ENCODE data around the gene SSTR3.

DNA sequence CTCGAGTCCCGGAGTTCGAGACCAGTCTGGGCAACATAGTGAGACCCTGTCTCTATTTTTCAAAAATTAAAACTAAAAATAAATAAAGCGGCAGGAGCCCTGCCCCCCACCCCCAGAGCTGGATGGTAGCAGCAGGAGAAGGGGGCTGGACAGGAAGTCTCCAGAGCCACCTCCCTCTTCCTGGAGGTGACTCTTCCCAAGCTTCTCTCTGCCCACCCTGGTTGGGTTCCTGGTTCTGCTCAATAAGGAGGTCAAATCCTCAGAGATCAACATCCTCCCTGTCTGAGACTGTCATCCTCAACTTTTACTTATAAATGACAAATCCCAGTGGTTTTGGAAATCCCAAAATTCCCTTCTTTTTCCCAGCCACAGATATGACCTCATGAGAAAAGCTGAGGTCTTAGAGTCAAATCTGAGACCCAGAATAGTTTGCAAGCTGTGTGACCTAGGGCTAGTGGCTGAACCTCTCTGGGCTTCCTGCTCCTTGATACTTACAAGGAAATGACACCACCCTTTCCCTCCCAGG lies 25.2 kb downstream of the SSTR3 start:
- no peak for TF ChIP-seq ZFP30 (CRISPR knock-in tag; IDR thresholded peaks at IDR 0.05)
- no peak for TF ChIP-seq ZNF70 (CRISPR knock-in tag; IDR thresholded peaks at IDR 0.05)
- TF ChIP-seq ZNF8 (CRISPR knock-in tag; IDR thresholded peaks at IDR 0.05), result no peak
- TF ChIP-seq, protein P1, sequence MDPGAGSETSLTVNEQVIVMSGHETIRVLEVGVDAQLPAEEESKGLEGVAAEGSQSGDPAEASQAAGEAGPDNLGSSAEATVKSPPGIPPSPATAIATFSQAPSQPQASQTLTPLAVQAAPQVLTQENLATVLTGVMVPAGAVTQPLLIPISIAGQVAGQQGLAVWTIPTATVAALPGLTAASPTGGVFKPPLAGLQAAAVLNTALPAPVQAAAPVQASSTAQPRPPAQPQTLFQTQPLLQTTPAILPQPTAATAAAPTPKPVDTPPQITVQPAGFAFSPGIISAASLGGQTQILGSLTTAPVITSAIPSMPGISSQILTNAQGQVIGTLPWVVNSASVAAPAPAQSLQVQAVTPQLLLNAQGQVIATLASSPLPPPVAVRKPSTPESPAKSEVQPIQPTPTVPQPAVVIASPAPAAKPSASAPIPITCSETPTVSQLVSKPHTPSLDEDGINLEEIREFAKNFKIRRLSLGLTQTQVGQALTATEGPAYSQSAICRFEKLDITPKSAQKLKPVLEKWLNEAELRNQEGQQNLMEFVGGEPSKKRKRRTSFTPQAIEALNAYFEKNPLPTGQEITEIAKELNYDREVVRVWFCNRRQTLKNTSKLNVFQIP (CRISPR knock-in tag; IDR thresholded peaks at IDR 0.05; ENCODE audit: borderline replicate concordance, low read depth), result no peak
- TF ChIP-seq SNAI2 (CRISPR knock-in tag; IDR thresholded peaks at IDR 0.05), result no peak
- no peak for TF ChIP-seq ESRRG (CRISPR knock-in tag; IDR thresholded peaks at IDR 0.05)
- no peak for TF ChIP-seq ZC3H10 (CRISPR knock-in tag; IDR thresholded peaks at IDR 0.05)
- TF ChIP-seq, protein P2, sequence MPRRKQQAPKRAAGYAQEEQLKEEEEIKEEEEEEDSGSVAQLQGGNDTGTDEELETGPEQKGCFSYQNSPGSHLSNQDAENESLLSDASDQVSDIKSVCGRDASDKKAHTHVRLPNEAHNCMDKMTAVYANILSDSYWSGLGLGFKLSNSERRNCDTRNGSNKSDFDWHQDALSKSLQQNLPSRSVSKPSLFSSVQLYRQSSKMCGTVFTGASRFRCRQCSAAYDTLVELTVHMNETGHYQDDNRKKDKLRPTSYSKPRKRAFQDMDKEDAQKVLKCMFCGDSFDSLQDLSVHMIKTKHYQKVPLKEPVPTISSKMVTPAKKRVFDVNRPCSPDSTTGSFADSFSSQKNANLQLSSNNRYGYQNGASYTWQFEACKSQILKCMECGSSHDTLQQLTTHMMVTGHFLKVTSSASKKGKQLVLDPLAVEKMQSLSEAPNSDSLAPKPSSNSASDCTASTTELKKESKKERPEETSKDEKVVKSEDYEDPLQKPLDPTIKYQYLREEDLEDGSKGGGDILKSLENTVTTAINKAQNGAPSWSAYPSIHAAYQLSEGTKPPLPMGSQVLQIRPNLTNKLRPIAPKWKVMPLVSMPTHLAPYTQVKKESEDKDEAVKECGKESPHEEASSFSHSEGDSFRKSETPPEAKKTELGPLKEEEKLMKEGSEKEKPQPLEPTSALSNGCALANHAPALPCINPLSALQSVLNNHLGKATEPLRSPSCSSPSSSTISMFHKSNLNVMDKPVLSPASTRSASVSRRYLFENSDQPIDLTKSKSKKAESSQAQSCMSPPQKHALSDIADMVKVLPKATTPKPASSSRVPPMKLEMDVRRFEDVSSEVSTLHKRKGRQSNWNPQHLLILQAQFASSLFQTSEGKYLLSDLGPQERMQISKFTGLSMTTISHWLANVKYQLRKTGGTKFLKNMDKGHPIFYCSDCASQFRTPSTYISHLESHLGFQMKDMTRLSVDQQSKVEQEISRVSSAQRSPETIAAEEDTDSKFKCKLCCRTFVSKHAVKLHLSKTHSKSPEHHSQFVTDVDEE (CRISPR knock-in tag; IDR thresholded peaks at IDR 0.05), result no peak
- TF ChIP-seq, protein P3, sequence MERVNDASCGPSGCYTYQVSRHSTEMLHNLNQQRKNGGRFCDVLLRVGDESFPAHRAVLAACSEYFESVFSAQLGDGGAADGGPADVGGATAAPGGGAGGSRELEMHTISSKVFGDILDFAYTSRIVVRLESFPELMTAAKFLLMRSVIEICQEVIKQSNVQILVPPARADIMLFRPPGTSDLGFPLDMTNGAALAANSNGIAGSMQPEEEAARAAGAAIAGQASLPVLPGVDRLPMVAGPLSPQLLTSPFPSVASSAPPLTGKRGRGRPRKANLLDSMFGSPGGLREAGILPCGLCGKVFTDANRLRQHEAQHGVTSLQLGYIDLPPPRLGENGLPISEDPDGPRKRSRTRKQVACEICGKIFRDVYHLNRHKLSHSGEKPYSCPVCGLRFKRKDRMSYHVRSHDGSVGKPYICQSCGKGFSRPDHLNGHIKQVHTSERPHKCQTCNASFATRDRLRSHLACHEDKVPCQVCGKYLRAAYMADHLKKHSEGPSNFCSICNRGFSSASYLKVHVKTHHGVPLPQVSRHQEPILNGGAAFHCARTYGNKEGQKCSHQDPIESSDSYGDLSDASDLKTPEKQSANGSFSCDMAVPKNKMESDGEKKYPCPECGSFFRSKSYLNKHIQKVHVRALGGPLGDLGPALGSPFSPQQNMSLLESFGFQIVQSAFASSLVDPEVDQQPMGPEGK (CRISPR knock-in tag; IDR thresholded peaks at IDR 0.05; ENCODE audit: borderline replicate concordance), result no peak
- no peak for TF ChIP-seq RARB (CRISPR knock-in tag; IDR thresholded peaks at IDR 0.05)
- TF ChIP-seq, protein P4, sequence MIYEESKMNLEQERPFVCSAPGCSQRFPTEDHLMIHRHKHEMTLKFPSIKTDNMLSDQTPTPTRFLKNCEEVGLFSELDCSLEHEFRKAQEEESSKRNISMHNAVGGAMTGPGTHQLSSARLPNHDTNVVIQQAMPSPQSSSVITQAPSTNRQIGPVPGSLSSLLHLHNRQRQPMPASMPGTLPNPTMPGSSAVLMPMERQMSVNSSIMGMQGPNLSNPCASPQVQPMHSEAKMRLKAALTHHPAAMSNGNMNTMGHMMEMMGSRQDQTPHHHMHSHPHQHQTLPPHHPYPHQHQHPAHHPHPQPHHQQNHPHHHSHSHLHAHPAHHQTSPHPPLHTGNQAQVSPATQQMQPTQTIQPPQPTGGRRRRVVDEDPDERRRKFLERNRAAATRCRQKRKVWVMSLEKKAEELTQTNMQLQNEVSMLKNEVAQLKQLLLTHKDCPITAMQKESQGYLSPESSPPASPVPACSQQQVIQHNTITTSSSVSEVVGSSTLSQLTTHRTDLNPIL (CRISPR knock-in tag; IDR thresholded peaks at IDR 0.05; ENCODE audit: low read depth), result no peak
- no peak for TF ChIP-seq PPARA (CRISPR knock-in tag; IDR thresholded peaks at IDR 0.05; ENCODE audit: borderline replicate concordance)

Measured in SK-N-SH treated with all-trans-retinoic acid at 6 μM for 48 hours (cell line).